Cardiac fibroblast (primary cell): Measurements from ENCODE around the gene C19orf47.

Experiments used
- DNase-seq, 2 donors: peaks; one replicate each; pipeline versions ENCODE4 v3.0.0 to v3.0.0-alpha.2; 2010; ENCODE audit warnings: low read depth in 2 of 2
- H3K4me3 ChIP-seq, 2 donors: replicated peaks in 1 of 2; 1 replicate in 1 of 2; 2 replicates in 1 of 2; pipeline ENCODE4 v1.5.1; 2011; ENCODE audit warnings: low read depth in 2 of 2, low read length in 2 of 2, mild to moderate bottlenecking in 2 of 2, moderate library complexity in 1 of 2
- TF ChIP-seq, protein P1 (sequence below): IDR thresholded peaks from one replicate; pipeline ENCODE4 v1.5.1; 2011; ENCODE audit warnings: low read depth, mild to moderate bottlenecking, low read length, inconsistent platforms

C19orf47 gene

DNA sequence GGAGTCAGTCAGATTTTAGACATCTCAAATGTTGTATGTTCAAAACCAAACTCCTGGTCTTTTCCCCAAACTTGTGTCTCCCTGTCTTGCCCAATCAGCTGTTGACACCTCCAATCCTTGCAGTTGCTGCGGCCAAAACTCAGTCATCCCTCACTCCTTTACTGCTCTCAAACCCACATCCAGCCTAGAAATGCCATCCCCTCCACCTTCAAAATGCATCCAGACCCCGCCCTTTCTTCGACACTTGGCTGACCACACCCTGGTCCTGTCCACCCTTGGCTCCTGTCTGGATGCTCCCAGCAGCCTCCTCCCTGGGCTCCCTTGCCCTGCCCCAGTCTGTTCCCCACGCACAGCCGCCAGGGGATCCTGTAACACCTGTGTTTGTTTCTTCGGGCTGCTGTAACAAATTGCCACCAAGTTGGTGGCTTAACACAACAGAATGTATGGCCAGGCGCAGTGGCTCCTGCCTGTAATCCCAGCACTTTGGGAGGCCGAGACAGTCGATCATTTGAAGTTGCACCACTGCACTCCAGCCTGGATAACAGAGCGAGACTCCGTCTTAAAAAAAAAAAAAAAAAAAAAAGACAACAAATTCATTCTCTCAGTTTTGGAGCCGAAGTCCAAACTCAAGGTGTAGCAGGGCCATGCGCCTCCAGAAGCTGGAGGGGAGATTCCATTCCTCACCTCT lies 12.0 kb upstream of the C19orf47 start:
- TF ChIP-seq, protein P1, sequence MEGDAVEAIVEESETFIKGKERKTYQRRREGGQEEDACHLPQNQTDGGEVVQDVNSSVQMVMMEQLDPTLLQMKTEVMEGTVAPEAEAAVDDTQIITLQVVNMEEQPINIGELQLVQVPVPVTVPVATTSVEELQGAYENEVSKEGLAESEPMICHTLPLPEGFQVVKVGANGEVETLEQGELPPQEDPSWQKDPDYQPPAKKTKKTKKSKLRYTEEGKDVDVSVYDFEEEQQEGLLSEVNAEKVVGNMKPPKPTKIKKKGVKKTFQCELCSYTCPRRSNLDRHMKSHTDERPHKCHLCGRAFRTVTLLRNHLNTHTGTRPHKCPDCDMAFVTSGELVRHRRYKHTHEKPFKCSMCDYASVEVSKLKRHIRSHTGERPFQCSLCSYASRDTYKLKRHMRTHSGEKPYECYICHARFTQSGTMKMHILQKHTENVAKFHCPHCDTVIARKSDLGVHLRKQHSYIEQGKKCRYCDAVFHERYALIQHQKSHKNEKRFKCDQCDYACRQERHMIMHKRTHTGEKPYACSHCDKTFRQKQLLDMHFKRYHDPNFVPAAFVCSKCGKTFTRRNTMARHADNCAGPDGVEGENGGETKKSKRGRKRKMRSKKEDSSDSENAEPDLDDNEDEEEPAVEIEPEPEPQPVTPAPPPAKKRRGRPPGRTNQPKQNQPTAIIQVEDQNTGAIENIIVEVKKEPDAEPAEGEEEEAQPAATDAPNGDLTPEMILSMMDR = no peak

DNA sequence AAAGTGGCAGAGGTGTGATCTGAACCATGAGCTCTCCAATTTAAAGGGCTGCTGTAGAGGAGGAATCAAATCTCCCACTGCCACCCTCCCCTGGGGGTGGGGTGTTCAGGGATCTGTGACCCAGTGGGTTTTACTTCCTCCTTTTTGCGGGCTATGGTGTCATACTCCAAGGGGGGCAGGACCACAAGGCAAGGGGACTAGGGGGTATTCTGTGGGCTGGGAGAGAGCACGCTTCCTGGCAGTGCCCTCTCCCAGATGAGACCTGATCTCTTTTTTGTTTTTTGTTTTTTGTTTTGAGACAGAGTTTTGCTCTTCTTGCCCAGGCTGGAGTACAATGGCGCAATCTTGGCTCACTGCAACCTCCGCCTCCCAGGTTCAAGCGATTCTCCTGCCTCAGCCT lies 10.6 kb upstream of the C19orf47 start:
- H3K4me3 ChIP-seq = no peak overlapping the region
- TF ChIP-seq, protein P1 = no peak
- no peak for DNase-seq

More for the DNA sequence above, 12.0 kb upstream of the C19orf47 start:
- H3K4me3 ChIP-seq = no peak overlapping the region
- DNase-seq = no peak

DNA sequence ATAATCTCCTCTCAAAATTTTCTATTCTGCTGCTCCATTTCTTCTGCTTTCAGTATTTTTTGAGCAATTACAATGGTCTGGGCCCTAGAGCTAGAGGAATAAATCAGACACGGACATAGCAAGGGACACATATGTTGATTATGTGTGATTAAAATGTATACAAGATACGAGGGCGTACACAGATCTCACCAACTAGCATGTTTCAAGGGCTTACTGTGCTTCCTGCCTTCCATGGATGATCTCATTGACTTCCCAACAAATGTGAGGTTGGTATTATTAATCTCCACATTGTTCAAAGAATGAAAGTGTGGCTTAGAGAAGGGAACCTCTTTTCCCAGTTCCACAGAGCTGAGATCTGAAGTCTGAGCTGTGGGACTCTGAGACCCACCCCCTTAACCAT lies 9.4 kb upstream of the C19orf47 start:
- TF ChIP-seq, protein P1 = no peak
- DNase-seq = peak in 1 of 2 donors; percentile 36
- H3K4me3 ChIP-seq = no peak overlapping the region

DNA sequence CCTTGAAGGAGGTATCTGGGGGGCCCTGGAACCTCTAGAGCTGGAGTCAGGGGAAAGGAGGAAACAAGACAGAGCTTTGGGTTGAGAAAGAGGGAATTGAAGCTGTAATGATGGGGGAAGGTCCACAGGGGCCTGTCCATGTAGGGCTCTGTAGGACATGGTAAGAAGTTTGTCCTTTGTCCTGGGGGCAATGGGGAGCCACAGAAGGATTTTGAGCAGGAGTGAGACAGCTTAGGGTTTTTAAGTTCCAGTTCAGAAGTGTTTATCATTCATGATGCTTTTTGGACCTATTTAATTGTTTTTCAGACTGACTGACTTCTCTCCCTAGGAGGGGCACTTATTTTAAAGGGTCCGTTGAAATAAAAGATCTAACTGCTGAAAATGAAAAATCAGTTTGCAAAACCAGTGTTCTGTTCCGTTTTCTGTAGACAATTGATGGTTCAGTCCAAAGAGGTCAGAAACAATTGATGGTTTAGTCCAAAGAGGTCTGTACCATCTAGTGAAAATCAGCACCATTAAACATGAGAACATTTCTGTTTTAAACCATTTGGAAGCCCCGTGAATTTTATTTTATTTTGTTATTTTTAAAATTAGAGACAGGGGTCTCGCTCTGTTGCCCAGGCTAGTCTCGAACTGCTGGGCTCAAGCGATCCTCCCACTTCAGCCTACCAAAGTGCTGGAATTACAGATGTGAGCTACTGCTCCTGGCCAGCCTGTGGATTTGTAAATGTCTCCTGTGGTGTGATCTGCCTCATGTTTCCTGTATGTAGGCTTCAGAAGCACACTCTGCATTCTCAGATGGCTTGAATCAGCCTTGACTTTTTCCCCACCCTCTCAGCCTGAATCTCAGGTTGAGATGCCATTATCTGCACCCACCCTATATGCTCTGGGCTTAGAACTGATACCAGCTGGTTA lies 8.7 kb upstream of the C19orf47 start:
- no peak overlapping the region for H3K4me3 ChIP-seq
- TF ChIP-seq, protein P1 = no peak
- peak in 1 of 2 donors; percentile 35 for DNase-seq

DNA sequence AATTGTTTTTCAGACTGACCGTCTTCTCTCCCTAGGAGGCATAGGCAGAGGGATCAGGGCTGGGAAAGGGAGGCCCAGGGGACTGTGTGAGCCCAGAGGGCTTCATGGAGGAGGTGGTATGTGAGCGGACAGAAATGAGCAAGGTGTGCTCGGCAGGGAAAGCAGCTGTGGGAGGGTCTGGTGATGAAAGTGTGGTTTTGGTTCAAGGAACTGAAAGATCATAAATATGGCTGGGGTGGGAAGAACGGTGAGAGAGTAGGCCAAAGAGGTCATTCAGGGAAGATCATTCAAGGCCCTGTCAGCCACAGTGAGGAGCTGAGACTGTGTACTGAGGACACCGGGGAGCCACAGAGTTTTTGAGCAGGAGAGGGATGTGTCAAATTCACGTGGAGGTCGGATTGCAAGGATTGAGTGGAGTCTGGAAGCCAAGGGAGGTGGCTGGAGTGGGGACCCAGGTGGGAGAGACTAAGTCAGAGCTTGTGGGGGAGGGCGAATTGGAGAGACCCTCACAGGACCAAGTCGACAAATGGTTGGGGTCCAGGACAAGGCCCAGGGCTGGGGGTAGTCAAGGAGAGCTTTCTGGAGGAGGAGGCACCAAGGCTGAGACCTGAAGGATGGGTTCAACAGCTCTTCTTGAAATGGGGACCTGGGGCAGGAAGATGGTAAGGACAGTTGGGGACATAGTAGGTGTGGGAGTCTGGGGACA lies 7.9 kb upstream of the C19orf47 start:
- H3K4me3 ChIP-seq = no peak overlapping the region

DNA sequence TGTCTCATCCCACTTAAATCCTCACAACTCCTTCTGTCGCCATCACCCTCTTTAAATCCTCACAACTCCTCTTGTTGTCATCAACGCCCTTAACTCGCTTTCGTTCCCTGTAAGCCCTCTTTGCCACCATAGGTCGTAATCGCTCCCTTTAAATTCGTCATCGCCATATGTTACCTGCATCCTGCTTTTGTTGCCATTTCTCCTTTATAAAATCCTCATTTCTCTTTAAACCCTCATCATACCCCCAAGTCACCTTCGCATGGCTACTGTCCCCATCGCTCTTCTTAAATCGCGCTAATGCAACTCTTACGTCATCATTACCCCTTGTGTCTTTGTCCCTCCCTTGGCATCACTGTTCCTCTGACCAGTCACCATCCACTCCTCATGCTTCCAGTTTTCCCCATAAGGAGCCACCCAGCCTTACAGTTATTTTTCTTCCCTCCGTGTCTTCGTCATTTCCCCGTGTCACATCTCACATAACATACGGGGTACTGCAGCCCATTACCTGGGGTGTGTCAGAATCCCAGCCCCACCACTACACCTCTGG lies 837 bp upstream of the C19orf47 start:
- peak; percentile 52 to 79 for DNase-seq
- TF ChIP-seq, protein P1 = no peak
- H3K4me3 ChIP-seq = peak overlapping the region; percentile 59 to 87

More for the DNA sequence above, 7.9 kb upstream of the C19orf47 start:
- TF ChIP-seq, protein P1 = no peak
- DNase-seq = no peak
